ENCODE results near the gene TMPRSS11F.
"Not testable (repeated sequence)": the region's sequence is repeated elsewhere in the genome, so short reads cannot be mapped to it uniquely, and the experiment has no call there.

GRCh38 chr4:68174389-68174788, 44.7 kb upstream of the TMPRSS11F start:
- not testable (repeated sequence) for TF ChIP-seq CTCF, POLR2A, EP300 (IDR thresholded peaks at IDR 0.05)

All from ovary (tissue), 3 donors.